OCI-LY7 (cell line): ENCODE measurements around the gene CFAP54.

Experiments used
- EZH2phosphoT487 ChIP-seq: fragments of 200-600 bp; sonication (generic); IDR thresholded peaks from 2 replicates; pipeline ENCODE4 v1.6.1; 2018; ENCODE audit warnings: low read depth, borderline replicate concordance, mild to moderate bottlenecking, mixed run types, antibody characterized with exemption, low read length, moderate library complexity, mixed read lengths
- TF ChIP-seq, protein P1 (sequence below): fragments of 200-600 bp; sonication (generic); conservative IDR thresholded peaks from 2 replicates; pipeline ENCODE4 v1.5.1; 2014; ENCODE audit warnings: mild to moderate bottlenecking, antibody characterized with exemption, low read length, moderate library complexity, mixed read lengths

DNA sequence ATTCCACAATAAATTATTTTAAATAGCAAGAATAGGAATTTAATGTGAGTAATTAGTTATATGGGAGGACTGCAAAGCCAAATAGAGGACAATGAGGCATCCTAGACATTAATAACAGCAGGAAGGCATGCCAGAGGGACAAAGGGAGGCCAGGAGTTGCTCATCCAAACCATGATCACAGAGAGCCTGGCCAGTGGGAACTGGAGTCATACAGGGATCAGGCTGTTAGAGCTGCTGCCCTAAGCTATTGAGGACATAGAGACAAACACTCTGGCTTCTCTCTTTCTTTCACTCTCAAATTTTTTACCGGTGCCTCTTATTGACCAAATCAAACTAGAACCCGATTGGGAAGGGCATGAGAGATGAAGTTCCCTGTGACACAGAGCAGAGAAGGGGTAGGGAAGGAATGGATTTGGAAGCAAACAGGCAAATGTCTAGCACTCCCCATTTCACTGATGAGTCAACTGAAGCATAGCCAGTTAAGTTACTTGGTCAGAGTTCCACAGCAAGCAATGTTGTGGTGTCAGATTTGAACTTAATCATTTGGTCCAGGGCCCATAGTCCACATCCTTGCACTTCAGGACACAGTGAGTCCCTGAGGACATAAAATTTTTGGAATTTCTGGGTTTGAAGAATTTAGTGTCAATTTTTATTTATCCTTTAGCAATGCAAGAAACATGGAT, 17.9 kb upstream of the CFAP54 start:
- TF ChIP-seq, protein P1, sequence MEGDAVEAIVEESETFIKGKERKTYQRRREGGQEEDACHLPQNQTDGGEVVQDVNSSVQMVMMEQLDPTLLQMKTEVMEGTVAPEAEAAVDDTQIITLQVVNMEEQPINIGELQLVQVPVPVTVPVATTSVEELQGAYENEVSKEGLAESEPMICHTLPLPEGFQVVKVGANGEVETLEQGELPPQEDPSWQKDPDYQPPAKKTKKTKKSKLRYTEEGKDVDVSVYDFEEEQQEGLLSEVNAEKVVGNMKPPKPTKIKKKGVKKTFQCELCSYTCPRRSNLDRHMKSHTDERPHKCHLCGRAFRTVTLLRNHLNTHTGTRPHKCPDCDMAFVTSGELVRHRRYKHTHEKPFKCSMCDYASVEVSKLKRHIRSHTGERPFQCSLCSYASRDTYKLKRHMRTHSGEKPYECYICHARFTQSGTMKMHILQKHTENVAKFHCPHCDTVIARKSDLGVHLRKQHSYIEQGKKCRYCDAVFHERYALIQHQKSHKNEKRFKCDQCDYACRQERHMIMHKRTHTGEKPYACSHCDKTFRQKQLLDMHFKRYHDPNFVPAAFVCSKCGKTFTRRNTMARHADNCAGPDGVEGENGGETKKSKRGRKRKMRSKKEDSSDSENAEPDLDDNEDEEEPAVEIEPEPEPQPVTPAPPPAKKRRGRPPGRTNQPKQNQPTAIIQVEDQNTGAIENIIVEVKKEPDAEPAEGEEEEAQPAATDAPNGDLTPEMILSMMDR: no peak
- TF ChIP-seq EZH2phosphoT487: no peak
